ENCODE results near the gene ST8SIA1. TPM values are rescaled to one million over a fixed set of nuclear protein-coding genes. Genes with fewer than 3 reads are reported as not detected.

The ST8SIA1 gene
- total RNA-seq, 2 experiments from 2014 or later = 5.6 to 5.7 TPM

- POLR2A ChIA-PET = no interaction called here
- ATAC-seq (ENCODE audit: poor library complexity) (no peak), DNase-seq (no peak)
- H3K9me3 Mint-ChIP-seq = no peaks in the 10 kb centered on the region
- intact Hi-C loops (cut with DNase I, micrococcal nuclease) = no loop called here
- H3K4me3 ChIP-seq (ENCODE audit: low read length) = no peak overlapping the region
- peaks cover 11% of the 10 kb centered on the region for H3K36me3 Mint-ChIP-seq (ENCODE audit: low read depth)
- H3K4me1 Mint-ChIP-seq (ENCODE audit: low read depth) = no peaks in the 10 kb centered on the region
- H3K27ac Mint-ChIP-seq = no peak overlapping the region
- H3K4me1 ChIP-seq (ENCODE audit: insufficient read depth, low read length) = peaks cover 3% of the 10 kb centered on the region
- TF ChIP-seq, protein P1, sequence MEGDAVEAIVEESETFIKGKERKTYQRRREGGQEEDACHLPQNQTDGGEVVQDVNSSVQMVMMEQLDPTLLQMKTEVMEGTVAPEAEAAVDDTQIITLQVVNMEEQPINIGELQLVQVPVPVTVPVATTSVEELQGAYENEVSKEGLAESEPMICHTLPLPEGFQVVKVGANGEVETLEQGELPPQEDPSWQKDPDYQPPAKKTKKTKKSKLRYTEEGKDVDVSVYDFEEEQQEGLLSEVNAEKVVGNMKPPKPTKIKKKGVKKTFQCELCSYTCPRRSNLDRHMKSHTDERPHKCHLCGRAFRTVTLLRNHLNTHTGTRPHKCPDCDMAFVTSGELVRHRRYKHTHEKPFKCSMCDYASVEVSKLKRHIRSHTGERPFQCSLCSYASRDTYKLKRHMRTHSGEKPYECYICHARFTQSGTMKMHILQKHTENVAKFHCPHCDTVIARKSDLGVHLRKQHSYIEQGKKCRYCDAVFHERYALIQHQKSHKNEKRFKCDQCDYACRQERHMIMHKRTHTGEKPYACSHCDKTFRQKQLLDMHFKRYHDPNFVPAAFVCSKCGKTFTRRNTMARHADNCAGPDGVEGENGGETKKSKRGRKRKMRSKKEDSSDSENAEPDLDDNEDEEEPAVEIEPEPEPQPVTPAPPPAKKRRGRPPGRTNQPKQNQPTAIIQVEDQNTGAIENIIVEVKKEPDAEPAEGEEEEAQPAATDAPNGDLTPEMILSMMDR (IDR thresholded peaks at IDR 0.05) = no peak
- CTCF ChIA-PET = no interaction called here
- H3K27me3 ChIP-seq (ENCODE audit: control insufficient read depth in 1 of 2, insufficient read depth in 2 of 2, low read length in 2 of 2) = no peaks in the 10 kb centered on the region
- H3K4me3 Mint-ChIP-seq = no peak overlapping the region
- H3K36me3 ChIP-seq (ENCODE audit: insufficient read depth, low read length) = peaks cover 3% of the 10 kb centered on the region
- no peak overlapping the region for H3K27ac ChIP-seq (ENCODE audit: low read depth in 1 of 2, low read length in 2 of 2)
- peaks cover 9% of the 10 kb centered on the region for H3K27me3 Mint-ChIP-seq
- no peaks in the 10 kb centered on the region for H3K9me3 ChIP-seq (ENCODE audit: control insufficient read depth in 1 of 2, insufficient read depth in 1 of 2, low read length in 2 of 2)
Measured at GRCh38 chr12:22310275-22310674, 24.2 kb downstream of the ST8SIA1 start.

GRCh38 chr12:22307811-22308210 lies 26.7 kb downstream of the ST8SIA1 start:
- no peaks in the 10 kb centered on the region for H3K9me3 ChIP-seq (ENCODE audit: control insufficient read depth in 1 of 2, insufficient read depth in 1 of 2, low read length in 2 of 2)
- peaks cover 3% of the 10 kb centered on the region for H3K4me1 ChIP-seq (ENCODE audit: insufficient read depth, low read length)
- DNase-seq (no peak), ATAC-seq (ENCODE audit: poor library complexity) (no peak)
- no peaks in the 10 kb centered on the region for H3K27me3 ChIP-seq (ENCODE audit: control insufficient read depth in 1 of 2, insufficient read depth in 2 of 2, low read length in 2 of 2)
- Mint-ChIP-seq H3K36me3 (ENCODE audit: low read depth) (peaks cover 13% of the 10 kb centered on the region), H3K4me1 (ENCODE audit: low read depth) (no peaks in the 10 kb centered on the region), H3K4me3 (no peak overlapping the region), H3K9me3 (no peaks in the 10 kb centered on the region), H3K27me3 (peaks cover 9% of the 10 kb centered on the region), H3K27ac (no peak overlapping the region)
- intact Hi-C loops (cut with DNase I, micrococcal nuclease) = no loop called here
- TF ChIP-seq, protein P1 (IDR thresholded peaks at IDR 0.05) = no peak
- ChIA-PET CTCF (no interaction called here), POLR2A (no interaction called here)
- no peak overlapping the region for H3K27ac ChIP-seq (ENCODE audit: low read depth in 1 of 2, low read length in 2 of 2)
- no peak overlapping the region for H3K4me3 ChIP-seq (ENCODE audit: low read length)
- H3K36me3 ChIP-seq (ENCODE audit: insufficient read depth, low read length) = peaks cover 3% of the 10 kb centered on the region

GRCh38 chr12:22306311-22306710 lies 28.2 kb downstream of the ST8SIA1 start:
- H3K4me3 Mint-ChIP-seq = no peak overlapping the region
- Histone ChIP-seq H3K9me3 (ENCODE audit: control insufficient read depth in 1 of 2, insufficient read depth in 1 of 2, low read length in 2 of 2) (no peaks in the 10 kb centered on the region), H3K4me1 (ENCODE audit: insufficient read depth, low read length) (no peaks in the 10 kb centered on the region), H3K27me3 (ENCODE audit: control insufficient read depth in 1 of 2, insufficient read depth in 2 of 2, low read length in 2 of 2) (no peaks in the 10 kb centered on the region), H3K27ac (ENCODE audit: low read depth in 1 of 2, low read length in 2 of 2) (no peak overlapping the region), H3K4me3 (ENCODE audit: low read length) (no peak overlapping the region), H3K36me3 (ENCODE audit: insufficient read depth, low read length) (peaks cover 3% of the 10 kb centered on the region)
- intact Hi-C loops (cut with DNase I, micrococcal nuclease) = no loop called here
- ATAC-seq (ENCODE audit: poor library complexity) = no peak
- H3K36me3 Mint-ChIP-seq (ENCODE audit: low read depth) = peaks cover 22% of the 10 kb centered on the region
- TF ChIP-seq, protein P1 (IDR thresholded peaks at IDR 0.05) = no peak
- no peaks in the 10 kb centered on the region for H3K9me3 Mint-ChIP-seq
- CTCF ChIA-PET = no interaction called here
- no peak for DNase-seq
- no peaks in the 10 kb centered on the region for H3K4me1 Mint-ChIP-seq (ENCODE audit: low read depth)
- H3K27me3 Mint-ChIP-seq = peaks cover 9% of the 10 kb centered on the region
- no peak overlapping the region for H3K27ac Mint-ChIP-seq
- POLR2A ChIA-PET = no interaction called here
